IMR-90 (cell line): ENCODE results near the gene CCDC200.

Source experiments
- CEBPB ChIP-seq: IDR thresholded peaks from 2 replicates; pipeline ENCODE4 v1.6.1; 2012; ENCODE audit warnings: low read depth, low read length, improper control_type of control experiment
- POLR2A ChIP-seq: IDR thresholded peaks from 2 replicates; pipeline ENCODE4 v1.6.1; 2012; ENCODE audit warnings: mild to moderate bottlenecking, low read depth, low read length
- RAD21 ChIP-seq: IDR thresholded peaks from 2 replicates; pipeline ENCODE4 v1.6.1; 2012; ENCODE audit warnings: low read length, improper control_type of control experiment
- RCOR1 ChIP-seq: IDR thresholded peaks from 2 replicates; pipeline ENCODE4 v1.6.1; 2012; ENCODE audit warnings: mild to moderate bottlenecking, low read length, improper control_type of control experiment; ENCODE audit not compliant: insufficient replicate concordance
- USF2 ChIP-seq: fragments of 150-350 bp; IDR thresholded peaks from 2 replicates; pipeline ENCODE4 v1.6.1; 2017; ENCODE audit warnings: mild to moderate bottlenecking, antibody characterized with exemption, low read length, low read depth
- TF ChIP-seq, protein P1 (sequence below): conservative IDR thresholded peaks from 2 replicates; pipeline ENCODE4 v1.5.1; 2012; ENCODE audit warnings: mild to moderate bottlenecking, low read depth, low read length, improper control_type of control experiment

- TF ChIP-seq CEBPB, result no peak
- no peak for TF ChIP-seq RAD21
- TF ChIP-seq, protein P1, sequence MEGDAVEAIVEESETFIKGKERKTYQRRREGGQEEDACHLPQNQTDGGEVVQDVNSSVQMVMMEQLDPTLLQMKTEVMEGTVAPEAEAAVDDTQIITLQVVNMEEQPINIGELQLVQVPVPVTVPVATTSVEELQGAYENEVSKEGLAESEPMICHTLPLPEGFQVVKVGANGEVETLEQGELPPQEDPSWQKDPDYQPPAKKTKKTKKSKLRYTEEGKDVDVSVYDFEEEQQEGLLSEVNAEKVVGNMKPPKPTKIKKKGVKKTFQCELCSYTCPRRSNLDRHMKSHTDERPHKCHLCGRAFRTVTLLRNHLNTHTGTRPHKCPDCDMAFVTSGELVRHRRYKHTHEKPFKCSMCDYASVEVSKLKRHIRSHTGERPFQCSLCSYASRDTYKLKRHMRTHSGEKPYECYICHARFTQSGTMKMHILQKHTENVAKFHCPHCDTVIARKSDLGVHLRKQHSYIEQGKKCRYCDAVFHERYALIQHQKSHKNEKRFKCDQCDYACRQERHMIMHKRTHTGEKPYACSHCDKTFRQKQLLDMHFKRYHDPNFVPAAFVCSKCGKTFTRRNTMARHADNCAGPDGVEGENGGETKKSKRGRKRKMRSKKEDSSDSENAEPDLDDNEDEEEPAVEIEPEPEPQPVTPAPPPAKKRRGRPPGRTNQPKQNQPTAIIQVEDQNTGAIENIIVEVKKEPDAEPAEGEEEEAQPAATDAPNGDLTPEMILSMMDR, result no peak
- TF ChIP-seq POLR2A, result no peak
- no peak for TF ChIP-seq RCOR1
- no peak for TF ChIP-seq USF2
Measured at GRCh38 chr17:43216762-43217613, 11.4 kb downstream of the CCDC200 start.
